PFSK-1 (cell line): ENCODE results near the gene SHISA7.

Source experiments
- FOXP2 ChIP-seq: optimal IDR thresholded peaks from 2 replicates; pipeline ENCODE3; 2011; ENCODE audit warnings: borderline replicate concordance, control low read depth, inconsistent platforms; ENCODE audit not compliant: insufficient read depth; ENCODE audit errors: extremely low read length, extremely low read depth
- POLR2AphosphoS5 ChIP-seq: IDR thresholded peaks from 2 replicates; pipeline ENCODE4 v1.6.1; 2012; ENCODE audit warnings: low read depth, mild to moderate bottlenecking, control low read depth, low read length, moderate library complexity
- SIN3A ChIP-seq: IDR thresholded peaks from 2 replicates; pipeline ENCODE4 v1.6.1; 2012; ENCODE audit warnings: mild to moderate bottlenecking, low read length, moderate library complexity, borderline replicate concordance; ENCODE audit not compliant: insufficient read depth
- TAF1 ChIP-seq: IDR thresholded peaks from 2 replicates; pipeline ENCODE4 v1.6.1; 2012; ENCODE audit warnings: low read length, control low read depth, borderline replicate concordance; ENCODE audit not compliant: insufficient read depth
- TF ChIP-seq, protein P1 (sequence below), 2 experiments: IDR thresholded peaks; 2 replicates each; pipeline versions ENCODE4 v1.6.1 to v1.8.0; 2011 to 2012; ENCODE audit warnings: low read depth in 2 of 2, low read length in 2 of 2, control low read depth in 1 of 2, inconsistent platforms in 1 of 2, mild to moderate bottlenecking in 1 of 2, moderate library complexity in 1 of 2; ENCODE audit not compliant: insufficient read depth in 1 of 2

Gene SHISA7

DNA sequence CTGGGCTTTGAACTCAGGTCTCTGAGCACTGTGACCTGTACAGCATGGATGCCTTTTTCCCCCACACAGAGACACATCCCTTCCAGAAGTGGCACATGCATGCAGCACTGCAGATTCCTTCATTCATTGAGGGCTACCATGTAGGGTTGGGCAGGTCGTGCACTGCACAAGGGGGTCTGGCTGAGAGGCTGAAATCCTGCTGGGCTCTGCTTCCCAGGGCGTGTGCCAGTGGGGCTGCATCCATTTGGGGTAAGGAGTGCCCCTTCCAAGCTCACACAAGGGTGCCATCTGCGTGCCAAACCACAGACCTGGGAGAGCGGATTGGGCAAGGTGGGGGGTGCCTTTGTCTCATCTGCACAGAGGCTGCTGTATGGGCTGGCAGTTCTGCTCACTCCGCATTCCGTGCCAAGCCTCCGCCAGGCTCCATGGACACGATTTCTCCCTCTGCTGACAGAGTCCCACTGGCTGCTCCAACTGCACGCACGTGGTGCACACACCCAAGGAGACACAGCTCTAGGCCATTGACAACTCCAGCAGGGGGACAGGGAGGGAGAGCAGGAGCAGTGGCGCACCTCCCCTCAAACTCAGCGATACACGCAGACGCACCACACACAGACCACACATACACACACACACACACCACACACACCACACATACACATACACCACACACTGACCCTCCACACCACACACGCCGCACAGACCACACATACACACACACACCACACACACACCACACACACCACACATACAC, 4.5 kb upstream of the SHISA7 start:
- TF ChIP-seq FOXP2: no peak
- no peak for TF ChIP-seq SIN3A
- no peak for TF ChIP-seq POLR2AphosphoS5
- no peak for TF ChIP-seq TAF1
- TF ChIP-seq, protein P1, sequence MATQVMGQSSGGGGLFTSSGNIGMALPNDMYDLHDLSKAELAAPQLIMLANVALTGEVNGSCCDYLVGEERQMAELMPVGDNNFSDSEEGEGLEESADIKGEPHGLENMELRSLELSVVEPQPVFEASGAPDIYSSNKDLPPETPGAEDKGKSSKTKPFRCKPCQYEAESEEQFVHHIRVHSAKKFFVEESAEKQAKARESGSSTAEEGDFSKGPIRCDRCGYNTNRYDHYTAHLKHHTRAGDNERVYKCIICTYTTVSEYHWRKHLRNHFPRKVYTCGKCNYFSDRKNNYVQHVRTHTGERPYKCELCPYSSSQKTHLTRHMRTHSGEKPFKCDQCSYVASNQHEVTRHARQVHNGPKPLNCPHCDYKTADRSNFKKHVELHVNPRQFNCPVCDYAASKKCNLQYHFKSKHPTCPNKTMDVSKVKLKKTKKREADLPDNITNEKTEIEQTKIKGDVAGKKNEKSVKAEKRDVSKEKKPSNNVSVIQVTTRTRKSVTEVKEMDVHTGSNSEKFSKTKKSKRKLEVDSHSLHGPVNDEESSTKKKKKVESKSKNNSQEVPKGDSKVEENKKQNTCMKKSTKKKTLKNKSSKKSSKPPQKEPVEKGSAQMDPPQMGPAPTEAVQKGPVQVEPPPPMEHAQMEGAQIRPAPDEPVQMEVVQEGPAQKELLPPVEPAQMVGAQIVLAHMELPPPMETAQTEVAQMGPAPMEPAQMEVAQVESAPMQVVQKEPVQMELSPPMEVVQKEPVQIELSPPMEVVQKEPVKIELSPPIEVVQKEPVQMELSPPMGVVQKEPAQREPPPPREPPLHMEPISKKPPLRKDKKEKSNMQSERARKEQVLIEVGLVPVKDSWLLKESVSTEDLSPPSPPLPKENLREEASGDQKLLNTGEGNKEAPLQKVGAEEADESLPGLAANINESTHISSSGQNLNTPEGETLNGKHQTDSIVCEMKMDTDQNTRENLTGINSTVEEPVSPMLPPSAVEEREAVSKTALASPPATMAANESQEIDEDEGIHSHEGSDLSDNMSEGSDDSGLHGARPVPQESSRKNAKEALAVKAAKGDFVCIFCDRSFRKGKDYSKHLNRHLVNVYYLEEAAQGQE (IDR thresholded peaks at IDR 0.05; ENCODE audit: insufficient read depth in 1 of 2, low read depth in 2 of 2, low read length in 2 of 2): no peak

DNA sequence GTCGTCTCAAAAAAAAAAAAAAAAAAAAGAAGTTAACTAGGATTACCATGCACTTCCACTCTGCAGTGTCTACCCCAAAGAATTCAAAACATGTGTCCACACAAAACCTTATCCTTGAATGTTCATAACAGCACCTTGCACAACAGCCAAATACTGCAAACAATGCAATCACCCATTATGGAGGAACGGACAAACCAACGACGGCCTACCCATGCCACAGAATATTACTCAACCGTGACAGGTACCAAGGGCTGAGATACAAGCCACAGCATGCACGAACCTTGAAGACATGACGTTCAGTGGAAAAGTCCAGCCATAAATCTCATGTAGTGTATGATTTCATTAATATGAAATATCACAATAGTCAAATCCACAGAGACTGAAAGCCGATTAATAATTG, 3.0 kb upstream of the SHISA7 start:
- no peak for TF ChIP-seq TAF1
- TF ChIP-seq, protein P1 (IDR thresholded peaks at IDR 0.05; ENCODE audit: insufficient read depth in 1 of 2, low read depth in 2 of 2, low read length in 2 of 2): no peak
- TF ChIP-seq FOXP2: no peak
- TF ChIP-seq POLR2AphosphoS5: no peak
- no peak for TF ChIP-seq SIN3A

DNA sequence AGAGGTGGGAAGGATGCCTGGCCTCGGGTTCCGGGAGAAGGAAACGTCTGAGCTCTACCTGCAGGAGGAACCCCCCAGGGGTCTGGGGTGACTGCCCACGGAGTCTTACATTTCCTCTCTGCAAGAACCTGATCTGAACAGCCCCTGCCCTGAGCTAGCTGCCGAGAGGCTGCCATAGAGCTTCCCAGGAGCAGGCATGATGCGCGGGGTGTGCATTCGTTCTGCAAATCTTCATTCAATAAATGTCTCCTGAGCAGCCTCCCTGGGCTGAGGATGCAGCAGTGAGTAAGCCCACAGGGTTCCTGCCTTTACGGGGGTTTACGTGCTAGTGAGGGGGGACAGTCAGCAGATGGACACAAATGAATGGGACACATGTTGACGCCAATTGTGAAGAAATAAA, 1.5 kb upstream of the SHISA7 start:
- no peak for TF ChIP-seq POLR2AphosphoS5

DNA sequence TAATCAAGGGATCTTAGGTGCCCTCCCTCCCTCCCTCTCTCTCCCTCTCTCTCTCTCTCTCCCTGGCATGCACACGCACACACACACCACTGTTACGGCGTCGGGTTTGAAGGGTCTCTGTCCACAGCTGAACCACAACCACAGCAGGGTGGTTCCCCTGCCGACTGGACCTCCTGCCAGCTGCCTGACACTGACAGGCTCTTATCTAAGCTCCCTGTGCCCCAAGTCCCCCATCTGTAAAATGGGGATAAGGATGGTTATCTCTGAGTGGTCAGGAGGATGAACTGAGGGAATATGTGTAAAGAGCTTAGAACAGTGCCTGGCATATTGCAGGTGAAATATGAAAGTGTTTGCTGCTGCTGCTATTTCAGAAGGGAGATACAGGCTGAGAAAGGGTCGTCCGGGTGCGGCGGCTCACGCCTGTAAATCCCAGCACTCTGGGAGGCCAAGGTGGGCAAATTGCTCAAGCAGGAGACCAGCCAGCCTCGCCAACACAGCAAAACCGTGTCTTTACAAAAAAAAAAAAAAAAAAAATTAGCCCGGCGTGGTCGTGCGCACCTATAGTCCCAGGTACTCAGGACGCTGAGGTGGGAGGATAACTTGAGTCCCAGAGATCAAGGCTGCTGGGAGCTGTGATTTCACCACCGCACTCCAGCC, 852 bp upstream of the SHISA7 start:
- TF ChIP-seq, protein P1 (IDR thresholded peaks at IDR 0.05; ENCODE audit: insufficient read depth in 1 of 2, low read depth in 2 of 2, low read length in 2 of 2): no peak
- TF ChIP-seq TAF1 (no peak), FOXP2 (no peak), POLR2AphosphoS5 (no peak), SIN3A (no peak)

DNA sequence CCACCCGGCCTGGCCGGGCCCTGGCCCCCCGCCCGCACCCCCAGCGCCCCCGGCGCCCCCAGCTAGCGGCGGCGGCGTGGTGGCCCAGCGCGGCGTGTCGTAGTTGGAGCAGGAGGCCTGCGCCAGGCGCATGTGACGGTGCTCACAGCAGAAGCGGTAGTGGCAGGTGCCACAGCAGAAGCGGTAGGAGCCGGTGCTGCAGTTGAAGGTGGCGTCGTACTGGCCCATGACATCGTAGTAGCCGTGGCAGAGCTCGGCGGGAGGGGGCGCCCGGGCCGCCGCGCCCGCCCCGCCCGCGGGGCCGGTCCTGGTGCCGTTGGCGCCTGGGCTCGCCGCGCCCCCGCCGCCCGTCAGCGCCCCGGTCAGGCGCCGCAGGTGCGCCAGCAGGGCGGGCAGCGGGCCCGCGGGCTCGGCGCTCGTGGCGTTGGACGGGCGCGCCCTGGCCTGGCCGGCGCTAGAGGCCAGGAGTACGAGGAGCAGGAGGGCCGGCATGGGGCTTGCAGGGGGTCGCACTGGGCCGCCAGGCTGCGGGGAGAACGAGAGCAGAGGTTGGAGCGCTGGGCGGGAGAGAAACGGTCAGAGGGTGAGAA, 633 bp downstream of the SHISA7 start:
- TF ChIP-seq POLR2AphosphoS5: no peak
- TF ChIP-seq SIN3A: no peak
- no peak for TF ChIP-seq TAF1
- TF ChIP-seq FOXP2: no peak
- TF ChIP-seq, protein P1 (IDR thresholded peaks at IDR 0.05; ENCODE audit: insufficient read depth in 1 of 2, low read depth in 2 of 2, low read length in 2 of 2): no peak
